GM12872 (cell line): ENCODE results near the gene SELPLG.

Source experiments
- CTCF ChIP-seq: IDR thresholded peaks from 3 replicates; pipeline ENCODE4 v1.5.1; 2011; ENCODE audit warnings: low read depth, mild to moderate bottlenecking, low read length, moderate library complexity; ENCODE audit not compliant: insufficient read depth

The SELPLG gene

GRCh38 chr12:108610856-108611605, 22.7 kb downstream of the SELPLG start:
- TF ChIP-seq CTCF = no peak

GRCh38 chr12:108610336-108610815, 23.3 kb downstream of the SELPLG start:
- TF ChIP-seq CTCF = no peak

- TF ChIP-seq CTCF = no peak
Observed at GRCh38 chr12:108609537-108610335, 24.0 kb downstream of the SELPLG start.

- no peak for TF ChIP-seq CTCF
Observed at GRCh38 chr12:108608616-108609015, 25.1 kb downstream of the SELPLG start.

GRCh38 chr12:108607981-108608600, 25.6 kb downstream of the SELPLG start:
- TF ChIP-seq CTCF = no peak

- TF ChIP-seq CTCF = no peak
Observed at GRCh38 chr12:108606492-108606891, 27.2 kb downstream of the SELPLG start.
